Measurements from ENCODE around the gene ARHGAP30. TPM values are rescaled to one million over a fixed set of nuclear protein-coding genes. Genes with fewer than 3 reads are reported as not detected.
"Not testable (repeated sequence)": the region's sequence is repeated elsewhere in the genome, so short reads cannot be mapped to it uniquely, and the experiment has no call there.

Gene ARHGAP30
- total RNA-seq, 2 experiments from 2014 or later = 125 to 165 TPM

DNA sequence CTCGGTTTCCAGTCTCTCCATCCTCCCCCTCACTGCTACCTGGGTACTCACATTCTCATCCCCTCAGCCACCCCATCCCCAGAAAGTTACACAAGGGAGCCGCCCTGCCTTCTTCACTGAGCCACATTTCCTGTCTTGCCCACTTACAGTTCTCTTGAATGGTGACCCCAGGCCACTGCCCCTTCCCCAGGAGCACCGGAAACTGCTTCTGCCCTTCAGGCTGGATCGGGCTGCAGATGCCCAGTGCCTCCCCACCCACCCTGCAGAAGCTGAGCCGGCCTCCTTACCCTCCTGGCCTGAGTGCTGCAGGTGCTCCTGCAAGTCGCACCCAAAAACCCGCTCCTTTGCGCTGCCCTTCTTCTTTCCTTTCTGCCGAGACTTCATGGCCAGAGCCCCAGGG, 450 bp downstream of the ARHGAP30 start:
- ChIA-PET POLR2A (interaction anchor here (0.5 to 2.2 kb wide), 9 partner anchors 22 to 357 kb away, joined by 3 to 11 read pairs (median 7); partner anchors contain the start of genes CD48, F11R, UFC1 and USF1), CTCF (interaction anchor here (0.6 to 8.3 kb wide), 13 partner anchors 10 to 131 kb away, joined by 3 to 126 read pairs (median 6); partner anchors contain the start of genes F11R, KLHDC9, PPOX and USF1)
- Mint-ChIP-seq H3K9me3 (ENCODE audit: low read depth) (peaks cover 2% of the 10 kb centered on the region), H3K27me3 (no peaks in the 10 kb centered on the region), H3K4me1 (peaks cover 52% of the 10 kb centered on the region), H3K36me3 (ENCODE audit: low read depth) (peaks cover 33% of the 10 kb centered on the region), H3K4me3 (peak overlapping the region; percentile 100), H3K27ac (peak overlapping the region; percentile 100)
- intact Hi-C loops (cut with DNase I, micrococcal nuclease) = loop anchor here (2.0 to 5.0 kb wide), 3 partner anchors 28 to 90 kb away; partner anchors contain the start of genes UFC1 (in 1 of the 2) and USP21 (in 1 of the 2)
- no peak for ATAC-seq
- DNase-seq = peak; percentile 36

DNA sequence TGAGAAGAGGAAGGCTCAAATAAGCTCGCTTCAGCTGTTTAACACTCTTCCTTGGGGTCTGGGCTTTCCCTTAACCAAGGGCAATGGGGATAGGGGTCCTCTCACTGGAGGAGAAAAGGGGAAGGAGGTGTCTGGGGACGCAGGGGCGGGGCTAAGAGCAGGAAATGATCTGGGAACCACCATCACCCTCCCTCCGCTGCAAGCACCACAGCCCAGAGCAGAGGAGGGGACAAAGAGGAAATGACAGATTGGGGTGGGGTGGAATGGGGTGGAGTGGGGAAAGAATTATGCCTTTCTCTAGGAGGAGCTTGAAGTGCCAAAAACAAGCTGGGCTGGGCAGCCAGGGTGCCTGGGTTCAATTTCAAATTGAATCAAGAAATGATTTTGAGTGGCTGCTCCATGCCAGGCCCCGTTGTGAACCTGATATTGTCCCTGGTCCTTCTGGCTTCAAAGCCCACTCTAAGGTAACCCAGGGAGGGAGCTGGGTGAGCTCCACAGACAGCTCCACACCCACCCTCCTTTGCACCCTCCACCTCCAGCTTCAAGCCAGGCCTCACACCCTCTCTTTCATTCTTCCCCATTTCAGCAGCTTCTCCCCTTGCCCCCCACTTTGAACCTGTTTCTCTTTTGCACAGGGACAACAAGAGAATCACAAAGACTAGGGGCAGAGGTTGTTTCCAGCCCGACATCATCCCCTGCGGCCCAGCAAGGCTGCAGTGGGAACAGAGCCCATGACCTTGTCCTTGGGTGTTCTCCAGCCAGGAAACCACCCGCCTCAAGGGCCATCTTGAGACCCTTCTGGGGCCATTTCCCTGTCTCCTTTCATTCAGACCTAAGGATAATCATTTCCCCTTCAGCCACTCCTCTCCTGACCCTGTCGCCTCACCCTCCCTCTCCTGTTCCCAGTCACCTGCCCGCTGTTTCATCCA, 1.1 kb downstream of the ARHGAP30 start:
- CTCF ChIA-PET = interaction anchor here (0.6 to 8.3 kb wide), 15 partner anchors 10 to 739 kb away, joined by 3 to 126 read pairs (median 5); partner anchors contain the start of genes KLHDC9, NIT1, PFDN2 and USF1
- Mint-ChIP-seq H3K27ac (peak overlapping the region; percentile 100), H3K9me3 (ENCODE audit: low read depth) (peaks cover 2% of the 10 kb centered on the region), H3K4me3 (peak overlapping the region; percentile 100), H3K36me3 (ENCODE audit: low read depth) (peaks cover 38% of the 10 kb centered on the region), H3K4me1 (peaks cover 58% of the 10 kb centered on the region), H3K27me3 (no peaks in the 10 kb centered on the region)
- intact Hi-C loops (cut with DNase I, micrococcal nuclease) = loop anchor here (1.0 to 5.0 kb wide), 6 partner anchors 22 to 90 kb away; partner anchors contain the start of genes DEDD (in 1 of the 2), NIT1 (in 1 of the 2), PFDN2 (in 1 of the 2) and UFC1 (in 1 of the 2)
- peak; percentile 90 for DNase-seq
- peak; percentile 70 for ATAC-seq
- POLR2A ChIA-PET = interaction anchor here (0.5 to 2.2 kb wide), 5 partner anchors 23 to 357 kb away, joined by 3 to 11 read pairs (median 8); partner anchors contain the start of genes CD48, F11R and USF1

DNA sequence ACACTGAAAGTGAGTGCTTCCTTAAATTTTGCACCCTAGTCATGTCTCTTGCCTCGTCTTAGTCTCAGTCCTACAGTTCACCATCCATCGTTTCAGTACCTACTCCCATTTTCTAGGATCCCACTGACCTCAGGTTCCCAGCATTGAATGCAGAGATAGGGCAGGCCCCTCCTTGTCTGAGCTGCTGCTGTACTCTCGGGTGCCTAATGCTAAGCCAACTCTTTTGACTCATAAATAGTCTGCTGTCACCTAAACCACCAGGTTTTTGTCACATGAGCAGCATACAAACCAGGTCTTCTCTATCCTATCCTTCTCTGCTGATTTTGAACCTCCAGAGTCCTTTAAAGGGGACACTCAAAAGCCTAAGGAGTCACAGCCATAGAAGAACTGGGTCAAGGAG, 3.0 kb downstream of the ARHGAP30 start:
- intact Hi-C loops (cut with DNase I, micrococcal nuclease) = loop anchor here in 1 of 2 experiments (5.0 kb wide), 1 partner anchor 86 kb away; the partner anchor contains the start of gene UFC1
- ChIA-PET POLR2A (interaction anchor here (0.6 to 1.0 kb wide), 4 partner anchors 10 to 116 kb away, joined by 3 to 9 read pairs (median 4); partner anchors contain the start of gene USF1), CTCF (interaction anchor here (1.0 to 8.3 kb wide), 4 partner anchors 13 to 30 kb away, joined by 3 to 126 read pairs (median 6); partner anchors contain the start of genes KLHDC9 and USF1)
- Mint-ChIP-seq H3K4me3 (peak overlapping the region; percentile 100), H3K27me3 (no peaks in the 10 kb centered on the region), H3K27ac (peak overlapping the region; percentile 100), H3K4me1 (peaks cover 68% of the 10 kb centered on the region), H3K9me3 (ENCODE audit: low read depth) (peaks cover 2% of the 10 kb centered on the region), H3K36me3 (ENCODE audit: low read depth) (peaks cover 49% of the 10 kb centered on the region)
- peak; percentile 39 for ATAC-seq
- DNase-seq = peak; percentile 62

DNA sequence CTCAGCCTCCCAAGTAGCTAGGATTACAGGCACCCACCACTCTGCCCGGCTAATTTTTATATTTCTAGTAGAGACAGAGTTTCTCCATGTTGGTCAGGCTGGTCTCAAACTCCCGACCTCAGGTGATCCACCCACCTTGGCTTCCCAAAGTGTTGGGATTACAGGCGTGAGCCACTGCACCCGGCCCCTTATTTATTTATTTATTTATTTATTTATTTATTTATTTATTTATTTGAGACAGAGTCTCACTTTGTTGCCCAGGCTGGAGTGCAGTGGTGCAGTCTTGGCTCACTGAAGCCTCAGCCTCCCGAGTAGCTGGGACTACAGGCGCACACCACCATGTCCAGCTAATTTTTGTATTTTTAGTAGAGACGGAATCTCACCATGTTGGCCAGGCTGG, 4.0 kb downstream of the ARHGAP30 start:
- H3K27ac Mint-ChIP-seq = not testable (repeated sequence)

DNA sequence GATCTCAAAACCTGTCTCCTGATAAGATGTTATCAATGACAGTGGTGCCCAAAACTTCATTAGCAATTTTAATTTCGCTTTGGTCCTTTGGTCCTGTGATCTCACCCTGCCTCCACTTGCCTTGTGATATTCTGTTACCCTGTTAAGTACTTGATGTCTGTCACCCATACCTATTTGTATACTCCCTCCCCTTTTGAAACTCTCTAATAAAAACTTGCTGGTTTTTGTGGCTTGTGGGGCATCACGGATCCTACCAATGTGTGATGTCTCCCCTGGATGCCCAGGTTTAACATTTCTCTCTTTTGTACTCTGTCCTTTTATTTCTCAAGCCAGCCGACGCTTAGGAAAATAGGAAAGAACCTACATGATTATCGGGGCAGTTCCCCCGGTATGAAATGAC, 5.8 kb downstream of the ARHGAP30 start:
- H3K4me1 Mint-ChIP-seq = peaks cover 71% of the 10 kb centered on the region
- H3K9me3 Mint-ChIP-seq (ENCODE audit: low read depth); DNase-seq; intact Hi-C loops (cut with DNase I, micrococcal nuclease); ATAC-seq; POLR2A ChIA-PET; H3K27me3 Mint-ChIP-seq: not testable (repeated sequence)
- H3K36me3 Mint-ChIP-seq (ENCODE audit: low read depth) = peaks cover 56% of the 10 kb centered on the region
- H3K4me3 Mint-ChIP-seq = peak overlapping the region; percentile 47
- CTCF ChIA-PET = interaction anchor here (1.8 kb wide), 1 partner anchor 9 kb away, joined by 6 read pairs; no protein-coding TSS in a partner anchor
- peak overlapping the region; percentile 87 for H3K27ac Mint-ChIP-seq

More for the DNA sequence above, 4.0 kb downstream of the ARHGAP30 start:
- CTCF ChIA-PET = interaction anchor here (0.5 to 8.3 kb wide), 10 partner anchors 11 to 494 kb away, joined by 3 to 126 read pairs (median 4); partner anchors contain the start of genes KLHDC9, PPOX and USF1
- H3K4me3 Mint-ChIP-seq; ATAC-seq; DNase-seq; H3K9me3 Mint-ChIP-seq (ENCODE audit: low read depth); POLR2A ChIA-PET; H3K27me3 Mint-ChIP-seq: not testable (repeated sequence)
- Mint-ChIP-seq H3K4me1 (peaks cover 63% of the 10 kb centered on the region), H3K36me3 (ENCODE audit: low read depth) (peaks cover 52% of the 10 kb centered on the region)
- intact Hi-C loops (cut with DNase I, micrococcal nuclease) = loop anchor here in 1 of 2 experiments (5.0 kb wide), 1 partner anchor 87 kb away; the partner anchor contains the start of gene UFC1

DNA sequence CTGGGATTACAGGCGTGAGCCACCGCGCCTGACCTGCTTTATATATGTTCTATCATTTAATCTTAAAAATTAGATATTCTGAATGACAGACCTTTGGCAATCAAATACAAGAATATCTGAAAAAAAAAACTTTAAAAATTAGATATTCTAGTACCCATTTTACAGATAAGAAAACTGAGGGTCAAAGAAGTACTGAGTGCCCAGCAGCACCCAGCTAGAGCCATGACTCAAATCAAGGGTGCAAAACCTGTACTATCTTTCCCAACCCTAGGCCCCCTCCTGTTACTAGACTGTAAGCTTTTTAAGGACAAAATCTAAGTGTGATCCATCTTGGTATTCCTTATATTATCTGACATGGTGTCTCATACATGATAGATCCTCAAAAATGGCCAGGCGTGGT, 8.3 kb downstream of the ARHGAP30 start:
- intact Hi-C loops (cut with DNase I, micrococcal nuclease) = no loop called here
- DNase-seq = no peak
- no peak for ATAC-seq
- POLR2A ChIA-PET = interaction anchor here (0.6 kb wide), 1 partner anchor 22 kb away, joined by 3 read pairs; the partner anchor contains the start of gene TSTD1
- Mint-ChIP-seq H3K4me1 (peaks cover 61% of the 10 kb centered on the region), H3K4me3 (no peak overlapping the region), H3K27me3 (no peaks in the 10 kb centered on the region), H3K36me3 (ENCODE audit: low read depth) (peaks cover 49% of the 10 kb centered on the region), H3K9me3 (ENCODE audit: low read depth) (no peaks in the 10 kb centered on the region), H3K27ac (no peak overlapping the region)
- CTCF ChIA-PET = interaction anchor here (0.8 to 2.0 kb wide), 7 partner anchors 15 to 110 kb away, joined by 3 to 11 read pairs (median 4); partner anchors contain the start of gene USF1

DNA sequence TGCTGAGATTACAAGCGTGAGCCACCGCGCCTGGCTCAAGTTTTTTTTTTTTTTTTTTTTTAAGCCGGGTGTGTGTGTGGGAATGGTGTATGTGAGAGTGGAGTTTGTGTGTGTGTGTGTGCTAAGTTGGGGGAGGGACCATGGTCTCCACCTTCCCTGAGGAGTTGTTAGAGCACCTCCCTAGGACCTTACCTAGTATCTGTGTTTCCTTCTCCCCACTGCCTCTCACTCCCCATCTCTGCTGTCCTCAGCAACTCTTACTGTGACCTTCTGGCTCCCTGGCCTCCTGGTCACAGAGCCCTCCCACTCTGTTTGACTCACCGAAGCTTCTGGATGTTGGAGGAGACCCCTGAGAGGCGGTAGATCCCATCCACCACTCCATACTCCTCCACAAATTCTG, 10.4 kb downstream of the ARHGAP30 start:
- peaks cover 55% of the 10 kb centered on the region for H3K4me1 Mint-ChIP-seq
- peaks cover 56% of the 10 kb centered on the region for H3K36me3 Mint-ChIP-seq (ENCODE audit: low read depth)
- no peak for DNase-seq
- ChIA-PET CTCF (interaction anchor here (0.9 to 1.6 kb wide), 8 partner anchors 9 to 39 kb away, joined by 3 to 7 read pairs (median 4); partner anchors contain the start of genes KLHDC9, TSTD1 and USF1), POLR2A (interaction anchor here (1.3 kb wide), 1 partner anchor 13 kb away, joined by 10 read pairs; the partner anchor contains the start of gene USF1)
- no peak for ATAC-seq
- peak overlapping the region; percentile 75 for H3K27ac Mint-ChIP-seq
- intact Hi-C loops (cut with DNase I, micrococcal nuclease) = no loop called here
- H3K4me3 Mint-ChIP-seq = no peak overlapping the region
- H3K27me3 Mint-ChIP-seq = no peaks in the 10 kb centered on the region
- no peaks in the 10 kb centered on the region for H3K9me3 Mint-ChIP-seq (ENCODE audit: low read depth)

DNA sequence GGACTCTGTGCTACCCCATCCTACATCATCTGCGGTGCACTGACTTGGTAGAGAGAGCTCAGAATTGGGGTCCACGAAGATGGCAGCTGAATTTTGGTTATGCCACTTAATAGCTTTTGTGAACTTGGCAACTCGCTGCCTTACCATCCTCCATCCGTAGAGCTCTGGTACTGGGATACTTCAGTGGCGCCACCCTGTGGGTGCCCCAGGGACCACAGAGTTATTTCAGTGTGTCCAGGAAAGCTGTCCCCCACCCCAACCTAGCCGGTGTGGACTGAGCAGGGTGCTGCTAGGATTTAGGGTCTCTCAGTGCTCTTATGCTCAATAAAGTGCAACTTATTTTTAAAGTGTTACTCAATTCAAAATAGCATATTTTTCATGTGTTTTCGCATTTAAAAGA, 14.9 kb downstream of the ARHGAP30 start:
- ATAC-seq = peak; percentile 57

DNA sequence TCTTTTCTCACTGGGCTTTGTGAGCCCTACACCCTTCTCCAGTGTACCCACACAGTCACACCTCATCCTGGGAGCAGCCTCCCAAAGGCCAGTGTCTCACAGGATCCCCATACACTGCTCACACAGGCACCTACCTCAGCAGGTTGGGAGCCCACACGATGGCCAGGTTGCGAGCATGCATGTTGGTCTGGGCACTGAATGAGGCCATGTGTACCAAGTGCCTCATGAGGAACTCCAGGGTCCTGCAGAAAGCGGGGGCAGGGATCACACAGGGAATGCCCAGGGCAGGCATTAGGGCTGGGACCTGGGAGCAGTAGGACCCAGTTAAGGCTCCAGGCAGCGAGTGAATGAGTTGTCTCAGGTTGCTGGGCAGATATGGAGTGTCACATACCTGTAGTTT, 15.5 kb downstream of the ARHGAP30 start:
- Mint-ChIP-seq H3K9me3 (ENCODE audit: low read depth) (no peaks in the 10 kb centered on the region), H3K36me3 (ENCODE audit: low read depth) (peaks cover 62% of the 10 kb centered on the region)

More for the DNA sequence above, 14.9 kb downstream of the ARHGAP30 start:
- Mint-ChIP-seq H3K27me3 (no peaks in the 10 kb centered on the region), H3K9me3 (ENCODE audit: low read depth) (no peaks in the 10 kb centered on the region), H3K36me3 (ENCODE audit: low read depth) (peaks cover 62% of the 10 kb centered on the region), H3K27ac (no peak overlapping the region), H3K4me3 (no peak overlapping the region), H3K4me1 (peaks cover 20% of the 10 kb centered on the region)
- peak; percentile 42 for DNase-seq
- CTCF ChIA-PET = interaction anchor here (0.8 to 2.4 kb wide), 8 partner anchors 9 to 58 kb away, joined by 3 to 15 read pairs (median 6); partner anchors contain the start of genes ARHGAP30, KLHDC9 and USF1
- intact Hi-C loops (cut with DNase I, micrococcal nuclease) = no loop called here
- POLR2A ChIA-PET = no interaction called here

DNA sequence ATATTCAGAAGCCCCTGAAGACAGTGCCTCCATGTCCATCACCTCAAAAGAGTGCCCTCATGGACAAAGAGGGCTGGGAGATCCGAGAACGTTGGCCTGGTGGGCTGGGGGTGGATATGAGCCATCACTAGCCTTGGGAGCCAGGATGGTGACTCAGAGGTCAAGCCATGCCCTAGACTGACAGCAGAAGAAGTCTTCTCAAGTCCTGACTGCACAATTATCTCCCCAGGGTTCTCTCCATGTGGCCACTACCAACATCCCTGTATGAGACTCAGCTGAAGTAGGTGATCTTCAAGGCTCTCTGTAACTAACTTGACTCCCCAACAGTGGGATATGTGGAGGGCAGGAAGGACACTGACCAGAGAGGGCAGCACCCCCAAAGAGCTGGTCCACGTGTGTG, 16.8 kb downstream of the ARHGAP30 start:
- no peak overlapping the region for H3K27ac Mint-ChIP-seq

More for the DNA sequence above, 15.5 kb downstream of the ARHGAP30 start:
- CTCF ChIA-PET = interaction anchor here (0.8 to 2.4 kb wide), 9 partner anchors 8 to 57 kb away, joined by 3 to 15 read pairs (median 6); partner anchors contain the start of genes ARHGAP30, KLHDC9 and USF1
- Mint-ChIP-seq H3K4me3 (no peak overlapping the region), H3K27ac (no peak overlapping the region), H3K4me1 (peaks cover 14% of the 10 kb centered on the region), H3K27me3 (no peaks in the 10 kb centered on the region)
- ATAC-seq = no peak
- intact Hi-C loops (cut with DNase I, micrococcal nuclease) = no loop called here
- POLR2A ChIA-PET = no interaction called here
- DNase-seq = no peak

More for the DNA sequence above, 16.8 kb downstream of the ARHGAP30 start:
- ATAC-seq = no peak
- Mint-ChIP-seq H3K36me3 (ENCODE audit: low read depth) (peaks cover 70% of the 10 kb centered on the region), H3K27me3 (no peaks in the 10 kb centered on the region), H3K9me3 (ENCODE audit: low read depth) (no peaks in the 10 kb centered on the region), H3K4me3 (no peak overlapping the region), H3K4me1 (peaks cover 12% of the 10 kb centered on the region)
- POLR2A ChIA-PET = no interaction called here
- CTCF ChIA-PET = interaction anchor here (1.5 to 1.7 kb wide), 2 partner anchors 15 to 21 kb away, joined by 3 read pairs; no protein-coding TSS in a partner anchor
- no peak for DNase-seq
- intact Hi-C loops (cut with DNase I, micrococcal nuclease) = no loop called here
